AG10803 (cell line): Measurements from ENCODE around the gene FCAMR.

Source experiments
- DNase-seq: peaks from one replicate; pipeline ENCODE4 v3.0.0; 2010; ENCODE audit warnings: low read depth
- H3K4me3 ChIP-seq: 2 replicates; pipeline ENCODE4 v1.5.1; 2011; ENCODE audit warnings: mild to moderate bottlenecking, low read length, control low read depth
- CTCF ChIP-seq: conservative IDR thresholded peaks from 2 replicates; pipeline ENCODE4 v1.5.1; 2011; ENCODE audit warnings: mild to moderate bottlenecking, low read length, control low read depth, inconsistent platforms

The FCAMR gene

GRCh38 chr1:206998816-206999215 lies 28.6 kb upstream of the FCAMR start:
- no peak overlapping the region for H3K4me3 ChIP-seq
- no peak for TF ChIP-seq CTCF
- no peak for DNase-seq

- no peak for DNase-seq
- no peak for TF ChIP-seq CTCF
- H3K4me3 ChIP-seq: no peak overlapping the region
Measured at GRCh38 chr1:206992790-206993189, 22.5 kb upstream of the FCAMR start.

GRCh38 chr1:206987873-206988272 lies 17.6 kb upstream of the FCAMR start:
- no peak for DNase-seq
- H3K4me3 ChIP-seq: no peak overlapping the region
- no peak for TF ChIP-seq CTCF

- H3K4me3 ChIP-seq: no peak overlapping the region
- no peak for TF ChIP-seq CTCF
- no peak for DNase-seq
Measured at GRCh38 chr1:206986885-206987284, 16.6 kb upstream of the FCAMR start.

GRCh38 chr1:206986402-206986801 lies 16.1 kb upstream of the FCAMR start:
- no peak for TF ChIP-seq CTCF
- DNase-seq: no peak
- no peak overlapping the region for H3K4me3 ChIP-seq

GRCh38 chr1:206985162-206985749 lies 15.0 kb upstream of the FCAMR start:
- no peak for TF ChIP-seq CTCF
- DNase-seq: no peak
- H3K4me3 ChIP-seq: no peak overlapping the region

GRCh38 chr1:206982216-206982615 lies 12.0 kb upstream of the FCAMR start:
- peak; percentile 42 for DNase-seq
- H3K4me3 ChIP-seq: no peak overlapping the region
- TF ChIP-seq CTCF: peak; percentile 83
